ENCODE measurements around the gene FLCN. TPM values are rescaled to one million over a fixed set of nuclear protein-coding genes. Genes with fewer than 3 reads are reported as not detected.
A peak's percentile ranks its signal among the peaks of the same experiment; 100 is the strongest.
"Not testable (repeated sequence)": the region's sequence is repeated elsewhere in the genome, so short reads cannot be mapped to it uniquely, and the experiment has no call there.

The FLCN gene
- total RNA-seq, 1 experiment from 2014 or later: 35.3 TPM

DNA sequence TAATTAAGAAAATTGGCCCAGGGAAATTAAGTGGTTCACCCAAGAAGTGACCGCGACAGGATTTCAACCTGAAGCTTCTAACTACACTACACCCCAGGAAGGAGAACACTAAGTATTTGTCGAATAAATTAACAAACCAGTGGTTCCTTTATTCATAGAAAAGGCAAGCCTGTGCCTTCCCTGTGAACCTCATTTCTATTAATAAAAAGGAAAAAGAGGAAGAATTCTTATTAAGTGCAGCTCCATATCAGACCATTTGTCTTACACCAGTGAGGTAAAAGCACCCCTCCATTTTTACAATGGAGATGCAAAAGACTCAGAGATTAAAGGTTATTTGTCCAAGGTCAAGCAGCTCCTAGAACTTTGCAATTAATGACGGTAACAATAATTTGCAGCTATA, 42.3 kb upstream of the FLCN start:
- TF ChIP-seq, protein P1, sequence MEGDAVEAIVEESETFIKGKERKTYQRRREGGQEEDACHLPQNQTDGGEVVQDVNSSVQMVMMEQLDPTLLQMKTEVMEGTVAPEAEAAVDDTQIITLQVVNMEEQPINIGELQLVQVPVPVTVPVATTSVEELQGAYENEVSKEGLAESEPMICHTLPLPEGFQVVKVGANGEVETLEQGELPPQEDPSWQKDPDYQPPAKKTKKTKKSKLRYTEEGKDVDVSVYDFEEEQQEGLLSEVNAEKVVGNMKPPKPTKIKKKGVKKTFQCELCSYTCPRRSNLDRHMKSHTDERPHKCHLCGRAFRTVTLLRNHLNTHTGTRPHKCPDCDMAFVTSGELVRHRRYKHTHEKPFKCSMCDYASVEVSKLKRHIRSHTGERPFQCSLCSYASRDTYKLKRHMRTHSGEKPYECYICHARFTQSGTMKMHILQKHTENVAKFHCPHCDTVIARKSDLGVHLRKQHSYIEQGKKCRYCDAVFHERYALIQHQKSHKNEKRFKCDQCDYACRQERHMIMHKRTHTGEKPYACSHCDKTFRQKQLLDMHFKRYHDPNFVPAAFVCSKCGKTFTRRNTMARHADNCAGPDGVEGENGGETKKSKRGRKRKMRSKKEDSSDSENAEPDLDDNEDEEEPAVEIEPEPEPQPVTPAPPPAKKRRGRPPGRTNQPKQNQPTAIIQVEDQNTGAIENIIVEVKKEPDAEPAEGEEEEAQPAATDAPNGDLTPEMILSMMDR (IDR thresholded peaks at IDR 0.05; ENCODE audit: unreplicated experiment): no peak
- Mint-ChIP-seq H3K36me3 (ENCODE audit: insufficient read depth, unreplicated experiment) (peaks cover 22% of the 10 kb centered on the region), H3K27me3 (ENCODE audit: unreplicated experiment) (no peaks in the 10 kb centered on the region), H3K4me3 (ENCODE audit: low read depth, unreplicated experiment) (peak overlapping the region; percentile 95), H3K4me1 (ENCODE audit: low read depth, unreplicated experiment) (peaks cover 20% of the 10 kb centered on the region), H3K9me3 (ENCODE audit: low read depth, unreplicated experiment) (no peaks in the 10 kb centered on the region), H3K27ac (ENCODE audit: unreplicated experiment) (no peak overlapping the region)
- DNase-seq: no peak
- CTCF ChIA-PET: no interaction called here
- BruUV-seq (replicated peaks): TSS peak; percentile 56
- intact Hi-C loops (cut with micrococcal nuclease; ENCODE audit: unreplicated experiment): no loop called here

DNA sequence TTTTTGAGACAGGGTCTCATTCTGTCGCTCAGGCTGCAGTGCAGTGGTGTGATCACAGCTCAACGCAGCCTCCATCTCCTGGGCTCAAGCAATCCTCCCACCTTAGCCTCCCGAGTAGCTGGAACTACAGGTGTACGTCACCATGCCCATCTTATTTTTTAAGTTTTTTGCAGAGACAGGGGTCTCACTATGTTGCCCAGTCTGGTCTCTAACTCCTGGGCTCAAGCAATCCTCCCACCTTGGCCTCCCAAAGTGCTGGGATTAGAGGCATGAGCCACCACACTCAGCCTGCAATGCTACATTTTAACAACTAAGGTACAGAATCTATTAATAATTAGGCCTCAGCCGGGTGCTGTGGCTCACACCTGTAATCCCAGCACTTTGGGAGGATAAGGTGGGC, 40.5 kb upstream of the FLCN start:
- H3K4me1 Mint-ChIP-seq (ENCODE audit: low read depth, unreplicated experiment): peaks cover 20% of the 10 kb centered on the region
- H3K4me3 Mint-ChIP-seq (ENCODE audit: low read depth, unreplicated experiment); intact Hi-C loops (cut with micrococcal nuclease; ENCODE audit: unreplicated experiment); H3K9me3 Mint-ChIP-seq (ENCODE audit: low read depth, unreplicated experiment); CTCF ChIA-PET; H3K27ac Mint-ChIP-seq (ENCODE audit: unreplicated experiment); DNase-seq; BruUV-seq (replicated peaks); H3K27me3 Mint-ChIP-seq (ENCODE audit: unreplicated experiment): not testable (repeated sequence)
- H3K36me3 Mint-ChIP-seq (ENCODE audit: insufficient read depth, unreplicated experiment): peaks cover 22% of the 10 kb centered on the region

DNA sequence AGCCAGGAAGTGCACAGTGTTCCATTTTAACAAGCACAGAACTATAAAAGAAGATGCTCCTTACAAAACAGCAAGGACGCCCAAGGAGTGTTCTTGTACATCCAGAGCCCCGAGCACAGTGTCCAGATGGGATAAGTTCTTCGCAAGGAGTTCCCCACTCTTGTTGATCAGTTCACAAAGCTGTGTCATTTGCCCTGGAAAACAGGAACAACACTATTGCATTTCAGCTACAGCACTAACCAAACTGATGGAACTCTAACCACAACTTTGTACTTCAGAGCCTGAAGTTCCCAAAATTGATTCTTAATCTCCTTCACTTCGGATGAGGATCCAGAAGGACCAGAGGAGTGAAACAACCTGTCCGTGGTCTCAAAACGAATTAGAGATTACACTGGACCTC, 39.0 kb upstream of the FLCN start:
- H3K4me3 Mint-ChIP-seq (ENCODE audit: low read depth, unreplicated experiment): no peak overlapping the region
- peaks cover 11% of the 10 kb centered on the region for H3K36me3 Mint-ChIP-seq (ENCODE audit: insufficient read depth, unreplicated experiment)
- no peaks in the 10 kb centered on the region for H3K27me3 Mint-ChIP-seq (ENCODE audit: unreplicated experiment)
- CTCF ChIA-PET: no interaction called here
- no peak for DNase-seq
- TF ChIP-seq, protein P1 (IDR thresholded peaks at IDR 0.05; ENCODE audit: unreplicated experiment): no peak
- H3K4me1 Mint-ChIP-seq (ENCODE audit: low read depth, unreplicated experiment): peaks cover 10% of the 10 kb centered on the region
- intact Hi-C loops (cut with micrococcal nuclease; ENCODE audit: unreplicated experiment): no loop called here
- BruUV-seq (replicated peaks): no TSS peak
- no peak overlapping the region for H3K27ac Mint-ChIP-seq (ENCODE audit: unreplicated experiment)
- H3K9me3 Mint-ChIP-seq (ENCODE audit: low read depth, unreplicated experiment): no peaks in the 10 kb centered on the region

DNA sequence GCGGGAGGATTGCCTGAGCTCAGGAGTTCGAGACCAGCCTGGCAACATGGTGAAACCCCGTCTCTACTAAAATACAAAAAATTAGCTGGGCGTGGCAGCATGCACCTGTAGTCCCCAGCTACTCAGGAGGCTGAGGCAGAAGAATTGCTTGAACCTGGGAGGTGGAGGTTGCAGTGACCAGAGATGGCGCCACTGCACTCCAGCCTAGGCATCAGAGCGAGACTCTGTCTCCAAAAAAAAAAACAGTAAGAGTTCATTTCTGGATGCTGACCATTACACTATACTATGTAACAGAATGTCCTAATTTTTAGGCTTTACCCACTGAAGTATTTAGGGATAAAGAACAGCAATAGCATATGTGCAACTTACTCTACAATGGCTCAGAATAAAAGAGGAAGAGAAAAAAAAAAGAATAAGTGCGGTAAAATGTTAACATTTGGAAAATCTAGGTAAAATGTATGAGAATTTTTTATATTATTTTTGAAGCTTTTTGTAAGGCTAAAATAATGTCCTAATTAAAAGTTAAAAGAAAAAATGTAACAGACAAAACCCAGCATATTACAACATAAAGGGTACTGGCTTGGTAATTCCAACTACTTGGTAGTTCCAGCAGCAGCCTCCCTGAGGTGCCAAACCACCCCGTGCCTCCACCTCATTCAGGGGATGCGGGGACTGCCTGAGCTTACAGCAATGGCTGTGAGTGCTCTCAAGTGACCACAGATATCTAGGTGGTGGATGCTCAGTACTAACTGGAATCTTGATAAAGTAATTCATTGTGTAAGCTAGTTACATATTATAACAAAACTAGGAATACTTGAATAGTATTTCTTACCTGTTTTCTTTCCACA, 33.2 kb upstream of the FLCN start:
- TF ChIP-seq, protein P1 (IDR thresholded peaks at IDR 0.05; ENCODE audit: unreplicated experiment): no peak
- H3K27me3 Mint-ChIP-seq (ENCODE audit: unreplicated experiment): no peaks in the 10 kb centered on the region
- CTCF ChIA-PET: interaction anchor here (0.7 to 1.0 kb wide), 2 partner anchors 32 to 272 kb away, joined by 3 to 4 read pairs; no protein-coding TSS in a partner anchor
- no peaks in the 10 kb centered on the region for H3K9me3 Mint-ChIP-seq (ENCODE audit: low read depth, unreplicated experiment)
- no TSS peak for BruUV-seq (replicated peaks)
- no peak overlapping the region for H3K4me3 Mint-ChIP-seq (ENCODE audit: low read depth, unreplicated experiment)
- H3K36me3 Mint-ChIP-seq (ENCODE audit: insufficient read depth, unreplicated experiment): peaks cover 18% of the 10 kb centered on the region
- DNase-seq: peak; percentile 7
- H3K4me1 Mint-ChIP-seq (ENCODE audit: low read depth, unreplicated experiment): no peaks in the 10 kb centered on the region
- intact Hi-C loops (cut with micrococcal nuclease; ENCODE audit: unreplicated experiment): no loop called here
- H3K27ac Mint-ChIP-seq (ENCODE audit: unreplicated experiment): no peak overlapping the region

DNA sequence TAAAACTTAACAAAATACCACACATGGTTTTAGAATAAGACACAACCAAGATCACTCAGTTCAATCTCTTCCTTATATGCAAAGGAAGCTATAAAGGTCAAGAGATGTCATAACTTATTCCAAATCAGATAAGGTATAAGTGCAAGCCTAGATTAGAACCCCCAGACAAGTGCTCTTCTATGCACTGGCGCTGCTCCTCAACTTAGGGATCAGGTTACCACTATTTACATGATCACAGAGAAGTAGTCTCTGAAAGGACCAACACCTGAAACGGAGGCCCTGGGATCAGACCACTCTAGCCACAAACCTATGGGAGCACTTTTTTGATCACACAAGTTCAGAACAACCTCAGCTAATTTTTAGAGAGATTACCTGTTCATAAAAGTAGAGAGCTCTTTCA, 27.5 kb upstream of the FLCN start:
- H3K36me3 Mint-ChIP-seq (ENCODE audit: insufficient read depth, unreplicated experiment): peaks cover 17% of the 10 kb centered on the region
- H3K4me1 Mint-ChIP-seq (ENCODE audit: low read depth, unreplicated experiment): no peaks in the 10 kb centered on the region
- TF ChIP-seq, protein P1 (IDR thresholded peaks at IDR 0.05; ENCODE audit: unreplicated experiment): no peak
- H3K4me3 Mint-ChIP-seq (ENCODE audit: low read depth, unreplicated experiment): no peak overlapping the region
- no TSS peak for BruUV-seq (replicated peaks)
- DNase-seq: no peak
- CTCF ChIA-PET: no interaction called here
- intact Hi-C loops (cut with micrococcal nuclease; ENCODE audit: unreplicated experiment): no loop called here
- H3K27ac Mint-ChIP-seq (ENCODE audit: unreplicated experiment): no peak overlapping the region
- no peaks in the 10 kb centered on the region for H3K9me3 Mint-ChIP-seq (ENCODE audit: low read depth, unreplicated experiment)
- no peaks in the 10 kb centered on the region for H3K27me3 Mint-ChIP-seq (ENCODE audit: unreplicated experiment)

All from Calu3 (cell line).